B cell (primary cell): Measurements from ENCODE around the gene MTFR1L. TPM values are rescaled to one million over a fixed set of nuclear protein-coding genes. Genes with fewer than 3 reads are reported as not detected.

ENCODE experiments used
- ATAC-seq: fragments of 200-7000 bp; cut with Tn5 transposase; one replicate; pipeline ENCODE4 v1.10.0; 2021; ENCODE audit warnings: low read depth, mild to moderate bottlenecking, moderate number of reproducible peaks, moderate library complexity
- CTCF ChIA-PET: fragments of 350-600 bp; sonication (Branson Sonifier 250); formaldehyde crosslinking; loops from one replicate; lab custom pipeline; 2021; ENCODE audit warnings: antibody characterized with exemption, inconsistent platforms; lab: Charles Lee
- POLR2A ChIA-PET: fragments of 350-600 bp; sonication (Branson Sonifier 250); formaldehyde crosslinking; loops from one replicate; lab custom pipeline; 2021; ENCODE audit warnings: antibody characterized with exemption; lab: Charles Lee
- DNase-seq: peaks from one replicate; pipeline ENCODE4 v3.0.0; 2013
- H2AFZ ChIP-seq: 2 replicates; pipeline ENCODE4 v1.6.1; 2012; ENCODE audit warnings: mild to moderate bottlenecking, low read depth, low read length; ENCODE audit not compliant: insufficient read depth, poor library complexity, severe bottlenecking
- H3K27ac ChIP-seq, 2 donors: 1 replicate in 1 of 2; 2 replicates in 1 of 2; pipeline ENCODE4 v1.5.1; 2012 to 2013; ENCODE audit warnings: low read length in 2 of 2, mild to moderate bottlenecking in 2 of 2, moderate library complexity in 1 of 2
- H3K27me3 ChIP-seq, 4 experiments: fragments of 200-600 bp in 1 of 4; sonication (generic) in 1 of 4; replicated peaks in 1 of 4; 1 replicate in 2 of 4; 2 replicates in 2 of 4; pipeline versions ENCODE4 v1.6.1 to v1.7.0; 2013 to 2016; ENCODE audit warnings: low read length in 3 of 4, mild to moderate bottlenecking in 2 of 4, mixed read lengths in 1 of 4, moderate library complexity in 1 of 4; ENCODE audit not compliant: insufficient read depth in 4 of 4, control insufficient read depth in 3 of 4; ENCODE audit errors: control extremely low read depth in 1 of 4
- H3K36me3 ChIP-seq, 2 experiments: replicated peaks in 1 of 2; 1 replicate in 1 of 2; 2 replicates in 1 of 2; pipeline versions ENCODE4 v1.6.1 to v1.7.1; 2013; ENCODE audit warnings: low read length in 1 of 2; ENCODE audit not compliant: insufficient read depth in 2 of 2, control insufficient read depth in 1 of 2; ENCODE audit errors: control extremely low read depth in 1 of 2, extremely low read depth in 1 of 2
- H3K4me1 ChIP-seq, 2 donors: fragments of 200-600 bp in 1 of 2; sonication (generic) in 1 of 2; 1 replicate in 1 of 2; 2 replicates in 1 of 2; pipeline versions ENCODE4 v1.5.1 to v1.6.1; 2013 to 2017; ENCODE audit warnings: low read length in 2 of 2; ENCODE audit not compliant: control insufficient read depth in 2 of 2, insufficient read depth in 2 of 2
- H3K4me2 ChIP-seq: replicated peaks from 2 replicates; pipeline ENCODE3; 2012; ENCODE audit warnings: mild to moderate bottlenecking, low read depth, low read length; ENCODE audit not compliant: poor library complexity, severe bottlenecking
- H3K4me3 ChIP-seq, 5 experiments: fragments of 200-600 bp in 1 of 5; sonication (generic) in 1 of 5; 1 replicate in 3 of 5; 2 replicates in 2 of 5; pipeline versions ENCODE4 v1.5.1 to v1.7.0; 2011 to 2016; ENCODE audit warnings: low read length in 4 of 5, mild to moderate bottlenecking in 4 of 5, low read depth in 2 of 5, control low read depth in 1 of 5, moderate library complexity in 1 of 5; ENCODE audit not compliant: insufficient read depth in 1 of 5; ENCODE audit errors: control extremely low read depth in 1 of 5, extremely low read depth in 1 of 5
- H3K79me2 ChIP-seq: fragments of 200-600 bp; sonication (generic); one replicate; pipeline ENCODE4 v1.6.0; 2016; ENCODE audit warnings: low read length; ENCODE audit not compliant: control insufficient read depth, insufficient read depth
- H3K9ac ChIP-seq: fragments of 200-600 bp; sonication (generic); 2 replicates; pipeline ENCODE4 v1.6.1; 2017; ENCODE audit warnings: mild to moderate bottlenecking, low read length, moderate library complexity
- H3K9me3 ChIP-seq, 3 donors: one replicate each; pipeline versions ENCODE4 v1.6.1 to v1.7.1; 2013; ENCODE audit warnings: low read length in 2 of 3; ENCODE audit not compliant: control insufficient read depth in 2 of 3, insufficient read depth in 1 of 3; ENCODE audit errors: control extremely low read depth in 1 of 3
- H4K20me1 ChIP-seq: 2 replicates; pipeline ENCODE4 v1.6.0; 2012; ENCODE audit warnings: mild to moderate bottlenecking, low read length; ENCODE audit not compliant: insufficient read depth, control insufficient read depth, poor library complexity, severe bottlenecking
- H3K27ac Mint-ChIP-seq: one replicate; pipeline ENCODE4 v1.8.0; 2021; ENCODE audit warnings: mixed read lengths
- H3K27me3 Mint-ChIP-seq: one replicate; pipeline ENCODE4 v1.8.0; 2021; ENCODE audit warnings: mixed read lengths
- H3K4me1 Mint-ChIP-seq: one replicate; pipeline ENCODE4 v1.8.0; 2021; ENCODE audit warnings: mixed read lengths
- H3K4me3 Mint-ChIP-seq: one replicate; pipeline ENCODE4 v1.8.0; 2021; ENCODE audit warnings: mixed read lengths
- H3K9me3 Mint-ChIP-seq: one replicate; pipeline ENCODE4 v1.8.0; 2022; ENCODE audit warnings: mixed read lengths; ENCODE audit not compliant: insufficient read depth
- EZH2 ChIP-seq: IDR thresholded peaks from 2 replicates; pipeline ENCODE4 v1.6.1; 2012; ENCODE audit warnings: borderline replicate concordance, low read depth, mild to moderate bottlenecking, moderate library complexity, low read length; ENCODE audit not compliant: insufficient read depth, poor library complexity, severe bottlenecking
- WGBS: methylation state at CpG from one replicate; pipeline ENCODE4 v1.1.5; 2013; ENCODE audit warnings: missing lambda C conversion rate; ENCODE audit not compliant: insufficient coverage; 5-methylcytosine and 5-hydroxymethylcytosine counted together
- intact Hi-C: fragments of 100-400 bp; cut with micrococcal nuclease; formaldehyde crosslinking; loops from one replicate; pipeline ENCODE4 v1.10.0; 2022
- polyA plus RNA-seq: library from polyadenylated mRNA; depleted of rRNA; stranded (reverse); fragments of >200 nt; gene quantifications from 2 replicates; pipeline ENCODE4 v1.2.3, GENCODE V29; 2012
- total RNA-seq, 2 donors: library from RNA; stranded (reverse); fragments of 120-200 nt in 1 of 2; gene quantifications; 1 replicate in 1 of 2; 2 replicates in 1 of 2; pipeline versions ENCODE4 v1.2.3 to v1.2.4, GENCODE V29; 2013 to 2022
- TF ChIP-seq, protein P1 (sequence below): fragments of 200-600 bp; IDR thresholded peaks from one replicate; pipeline ENCODE4 v1.8.0; 2022; ENCODE audit warnings: antibody characterized with exemption, mild to moderate bottlenecking

MTFR1L gene
- total and polyA plus RNA-seq, 2 donors (not counting 1 experiment from before 2014, with no cell fraction given): 41.5 to 44.6 TPM

DNA sequence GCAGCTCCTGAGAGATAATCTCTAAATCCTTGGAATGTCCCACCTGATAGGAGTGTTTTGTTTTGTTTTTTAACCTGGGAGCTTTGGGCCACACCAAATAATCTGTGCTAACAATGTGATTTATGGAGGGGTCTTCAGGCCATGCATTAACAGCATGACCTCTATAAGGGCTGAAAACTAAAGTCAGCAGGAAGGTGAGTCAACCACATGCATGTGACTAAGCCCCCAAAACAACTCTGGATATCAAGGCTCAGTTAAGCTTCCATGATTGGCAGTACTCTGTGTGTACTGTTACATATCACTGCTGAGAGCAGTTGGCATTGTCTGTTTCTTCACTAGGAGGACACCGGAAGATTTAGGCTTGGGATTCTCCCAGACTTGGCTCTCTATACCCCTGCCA lies 28.8 kb downstream of the MTFR1L start:
- Mint-ChIP-seq H3K4me3 (no peak overlapping the region), H3K4me1 (peaks cover 6% of the 10 kb centered on the region), H3K27ac (no peak overlapping the region), H3K27me3 (no peaks in the 10 kb centered on the region), H3K9me3 (no peaks in the 10 kb centered on the region)
- ChIA-PET POLR2A (no interaction called here), CTCF (no interaction called here)
- Histone ChIP-seq H3K27ac (no peak overlapping the region), H3K4me2 (no peak overlapping the region), H3K4me3 (no peak overlapping the region), H4K20me1 (no peaks in the 10 kb centered on the region), H3K36me3 (no peaks in the 10 kb centered on the region), H3K9me3 (no peaks in the 10 kb centered on the region), H3K79me2 (no peaks in the 10 kb centered on the region), H3K27me3 (no peaks in the 10 kb centered on the region), H3K4me1 (no peaks in the 10 kb centered on the region), H2AFZ (no peak overlapping the region), H3K9ac (no peak overlapping the region)
- DNase-seq: no peak
- WGBS: 88% methylated on average over 1 of the region's 1 CpG
- no peak for TF ChIP-seq EZH2
- TF ChIP-seq, protein P1, sequence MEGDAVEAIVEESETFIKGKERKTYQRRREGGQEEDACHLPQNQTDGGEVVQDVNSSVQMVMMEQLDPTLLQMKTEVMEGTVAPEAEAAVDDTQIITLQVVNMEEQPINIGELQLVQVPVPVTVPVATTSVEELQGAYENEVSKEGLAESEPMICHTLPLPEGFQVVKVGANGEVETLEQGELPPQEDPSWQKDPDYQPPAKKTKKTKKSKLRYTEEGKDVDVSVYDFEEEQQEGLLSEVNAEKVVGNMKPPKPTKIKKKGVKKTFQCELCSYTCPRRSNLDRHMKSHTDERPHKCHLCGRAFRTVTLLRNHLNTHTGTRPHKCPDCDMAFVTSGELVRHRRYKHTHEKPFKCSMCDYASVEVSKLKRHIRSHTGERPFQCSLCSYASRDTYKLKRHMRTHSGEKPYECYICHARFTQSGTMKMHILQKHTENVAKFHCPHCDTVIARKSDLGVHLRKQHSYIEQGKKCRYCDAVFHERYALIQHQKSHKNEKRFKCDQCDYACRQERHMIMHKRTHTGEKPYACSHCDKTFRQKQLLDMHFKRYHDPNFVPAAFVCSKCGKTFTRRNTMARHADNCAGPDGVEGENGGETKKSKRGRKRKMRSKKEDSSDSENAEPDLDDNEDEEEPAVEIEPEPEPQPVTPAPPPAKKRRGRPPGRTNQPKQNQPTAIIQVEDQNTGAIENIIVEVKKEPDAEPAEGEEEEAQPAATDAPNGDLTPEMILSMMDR: no peak
- intact Hi-C loops: no loop called here
- ATAC-seq: no peak

DNA sequence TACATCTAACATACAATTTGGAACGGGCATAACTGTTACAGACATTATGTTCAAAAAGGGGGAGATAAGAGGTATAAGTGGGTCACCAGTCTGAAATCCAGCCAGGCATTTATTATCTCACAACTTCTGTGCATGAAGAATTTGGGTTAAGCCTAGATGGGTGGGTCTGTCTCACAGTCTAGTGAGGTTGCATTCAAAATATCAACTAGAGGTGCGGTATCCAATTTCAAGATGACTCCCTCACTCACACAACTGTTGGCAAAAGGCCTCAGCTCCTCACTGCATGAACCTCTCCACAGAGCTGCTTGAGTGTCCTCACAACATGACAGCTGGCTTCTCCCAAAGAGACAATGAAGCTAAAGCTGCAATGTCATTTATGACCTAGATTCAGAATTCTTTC lies 34.8 kb downstream of the MTFR1L start:
- no peak overlapping the region for H3K4me3 ChIP-seq
- no peaks in the 10 kb centered on the region for H3K79me2 ChIP-seq
- DNase-seq: no peak
- WGBS: 100% methylated on average over 1 of the region's 2 CpGs
- Mint-ChIP-seq H3K27ac (no peak overlapping the region), H3K4me3 (no peak overlapping the region), H3K4me1 (peaks cover 10% of the 10 kb centered on the region), H3K27me3 (no peaks in the 10 kb centered on the region), H3K9me3 (no peaks in the 10 kb centered on the region)
- H3K4me1 ChIP-seq: peaks cover 7 to 10% of the 10 kb centered on the region in 2 donors
- H2AFZ ChIP-seq: no peak overlapping the region
- intact Hi-C loops: no loop called here
- no peaks in the 10 kb centered on the region for H3K9me3 ChIP-seq
- TF ChIP-seq, protein P1: no peak
- no peak for TF ChIP-seq EZH2
- no peaks in the 10 kb centered on the region for H3K36me3 ChIP-seq
- H3K27ac ChIP-seq: no peak overlapping the region
- CTCF ChIA-PET: interaction anchor here (1.0 kb wide), 1 partner anchor 41 kb away, joined by 4 read pairs; no protein-coding TSS in a partner anchor
- no peaks in the 10 kb centered on the region for H4K20me1 ChIP-seq
- no peaks in the 10 kb centered on the region for H3K27me3 ChIP-seq
- ATAC-seq: no peak
- POLR2A ChIA-PET: no interaction called here
- no peak overlapping the region for H3K4me2 ChIP-seq
- H3K9ac ChIP-seq: no peak overlapping the region
